HG02763 (cell line): ENCODE results near the gene ECEL1.
"Not testable (repeated sequence)": the region's sequence is repeated elsewhere in the genome, so short reads cannot be mapped to it uniquely, and the experiment has no call there.

ENCODE experiments used
- ATAC-seq: cut with Tn5 transposase; IDR thresholded peaks from one replicate; pipeline ENCODE4 v1.9.1; 2021; ENCODE audit warnings: mild to moderate bottlenecking, moderate library complexity; ENCODE audit not compliant: unreplicated experiment

Gene ECEL1

GRCh38 chr2:232444409-232445148 lies 43.1 kb downstream of the ECEL1 start:
- no peak for ATAC-seq

GRCh38 chr2:232443669-232444408 lies 43.8 kb downstream of the ECEL1 start:
- ATAC-seq = not testable (repeated sequence)

- not testable (repeated sequence) for ATAC-seq
These were observed 44.6 kb downstream of the ECEL1 start for GRCh38 chr2:232443047-232443446.

DNA sequence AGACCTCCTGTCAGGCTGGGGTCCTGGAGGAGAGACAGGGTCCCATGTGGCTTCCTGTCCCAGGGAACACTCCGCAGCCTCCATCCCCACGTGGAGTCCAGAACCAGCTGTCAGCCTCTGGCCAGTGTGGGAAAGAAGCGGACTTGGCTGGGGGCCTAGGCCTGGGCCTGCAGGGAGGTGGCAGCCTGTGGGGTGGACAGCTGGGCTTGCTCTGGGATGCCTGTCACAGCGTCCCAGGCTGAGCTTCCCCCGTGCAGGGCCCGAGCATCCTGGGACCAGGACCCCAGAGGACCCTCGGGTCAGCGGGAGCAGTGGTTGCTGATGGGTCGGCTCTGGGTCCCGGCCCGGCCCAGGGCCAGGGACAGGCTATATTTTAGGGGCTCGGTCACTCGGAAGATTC lies 45.2 kb downstream of the ECEL1 start:
- ATAC-seq = not testable (repeated sequence)

- not testable (repeated sequence) for ATAC-seq
These were observed 45.7 kb downstream of the ECEL1 start for GRCh38 chr2:232441922-232442321.

- ATAC-seq = no peak
These were observed 46.4 kb downstream of the ECEL1 start for GRCh38 chr2:232441147-232441651.

DNA sequence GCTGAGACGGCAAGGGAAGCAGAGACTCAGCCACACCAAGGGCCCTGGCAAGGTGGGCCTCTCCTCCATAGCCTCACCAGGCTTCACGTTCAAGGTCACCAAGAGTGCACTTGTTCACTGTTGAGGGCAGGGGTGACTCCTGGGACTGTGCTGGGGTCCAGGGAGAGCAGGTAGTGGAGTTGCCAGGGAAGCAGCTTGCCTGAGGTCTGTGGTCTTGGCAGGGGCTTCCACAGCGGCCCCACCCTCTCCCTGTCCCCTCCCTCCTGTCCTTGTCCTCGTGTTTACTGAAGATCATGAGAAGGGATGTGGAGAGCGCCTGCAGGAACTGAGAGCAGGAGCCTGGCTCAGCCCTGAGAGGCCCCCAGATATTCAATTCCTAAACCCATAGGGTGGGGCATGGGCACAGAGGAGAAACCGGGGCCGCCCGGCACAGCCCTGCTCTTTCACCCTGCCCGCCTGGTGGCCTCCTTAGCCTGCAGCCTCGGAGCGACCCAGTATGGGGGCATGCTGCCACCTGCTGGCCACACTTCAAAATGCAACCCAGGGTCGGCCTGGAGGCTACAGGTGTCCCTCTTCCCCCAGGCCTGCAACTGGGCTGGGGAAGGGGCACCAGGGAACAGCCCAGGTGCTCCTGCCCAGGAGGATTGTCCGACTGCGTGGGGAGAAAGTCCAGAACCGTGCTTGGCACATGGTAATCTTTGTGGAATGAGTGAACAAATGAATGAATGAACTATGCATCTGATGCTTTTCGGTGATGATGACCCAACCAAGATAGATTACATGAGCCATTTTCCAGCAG lies 47.2 kb downstream of the ECEL1 start:
- peak; percentile 64 for ATAC-seq

- no peak for ATAC-seq
These were observed 47.9 kb downstream of the ECEL1 start for GRCh38 chr2:232439758-232440135.

DNA sequence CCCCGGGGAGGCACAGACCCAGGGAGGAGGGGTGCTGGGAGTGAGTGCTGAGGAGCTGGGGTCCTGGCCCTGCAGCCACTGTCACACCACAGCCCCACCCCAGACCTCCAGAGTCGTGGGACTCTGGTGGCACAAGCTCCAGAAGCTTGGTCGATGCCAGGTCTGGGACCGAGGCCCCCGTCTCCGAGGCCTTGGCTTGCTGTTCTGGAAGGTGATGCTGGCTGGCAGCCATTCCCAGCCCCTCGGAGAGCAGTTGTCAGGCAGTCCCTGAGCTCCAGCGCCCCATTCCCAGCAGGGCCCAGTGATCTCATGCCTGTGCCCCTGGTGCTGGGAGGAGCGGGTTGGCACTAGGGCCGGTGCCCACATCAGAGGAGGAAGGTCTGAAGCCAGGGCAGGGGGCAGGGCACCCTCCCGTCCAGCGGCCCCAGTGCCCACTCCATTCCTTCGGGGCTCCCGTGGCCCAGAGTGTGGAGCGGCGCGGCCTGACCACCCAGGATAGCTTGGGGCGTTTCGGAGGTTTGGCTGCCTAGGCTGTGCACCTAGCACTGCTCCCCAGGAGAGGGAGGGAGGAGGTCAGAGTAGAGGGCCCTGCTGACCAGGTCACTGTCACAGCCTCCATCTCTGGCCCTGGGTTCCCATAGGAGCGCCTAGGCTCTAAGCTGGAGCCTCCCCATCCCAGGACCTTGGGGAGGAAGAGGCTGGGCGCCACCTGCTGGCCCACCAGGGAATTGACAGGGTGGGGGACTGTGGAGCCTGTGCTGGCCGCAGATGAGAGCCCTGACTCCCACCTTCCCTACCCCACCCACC lies 48.5 kb downstream of the ECEL1 start:
- no peak for ATAC-seq

- ATAC-seq = no peak
These were observed 49.5 kb downstream of the ECEL1 start for GRCh38 chr2:232438091-232438490.

DNA sequence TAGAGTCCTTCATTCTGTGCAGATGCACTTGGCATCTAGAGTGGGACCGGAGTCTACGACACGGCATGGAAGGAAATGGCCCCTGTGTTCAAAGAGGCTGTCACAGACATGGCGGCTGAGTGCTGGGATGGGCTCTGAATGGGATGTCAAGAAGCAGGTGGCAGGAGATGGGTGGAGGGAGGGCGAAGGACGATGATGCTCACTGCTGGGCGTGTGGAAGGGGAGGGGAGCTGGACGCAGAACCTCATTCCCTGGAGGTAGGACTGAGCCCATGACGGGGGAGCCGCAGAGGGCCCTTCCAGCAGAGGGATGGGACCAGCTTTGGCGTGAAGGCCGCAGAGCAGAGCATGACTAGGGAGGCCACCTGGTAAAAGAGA lies 50.5 kb downstream of the ECEL1 start:
- ATAC-seq = no peak

DNA sequence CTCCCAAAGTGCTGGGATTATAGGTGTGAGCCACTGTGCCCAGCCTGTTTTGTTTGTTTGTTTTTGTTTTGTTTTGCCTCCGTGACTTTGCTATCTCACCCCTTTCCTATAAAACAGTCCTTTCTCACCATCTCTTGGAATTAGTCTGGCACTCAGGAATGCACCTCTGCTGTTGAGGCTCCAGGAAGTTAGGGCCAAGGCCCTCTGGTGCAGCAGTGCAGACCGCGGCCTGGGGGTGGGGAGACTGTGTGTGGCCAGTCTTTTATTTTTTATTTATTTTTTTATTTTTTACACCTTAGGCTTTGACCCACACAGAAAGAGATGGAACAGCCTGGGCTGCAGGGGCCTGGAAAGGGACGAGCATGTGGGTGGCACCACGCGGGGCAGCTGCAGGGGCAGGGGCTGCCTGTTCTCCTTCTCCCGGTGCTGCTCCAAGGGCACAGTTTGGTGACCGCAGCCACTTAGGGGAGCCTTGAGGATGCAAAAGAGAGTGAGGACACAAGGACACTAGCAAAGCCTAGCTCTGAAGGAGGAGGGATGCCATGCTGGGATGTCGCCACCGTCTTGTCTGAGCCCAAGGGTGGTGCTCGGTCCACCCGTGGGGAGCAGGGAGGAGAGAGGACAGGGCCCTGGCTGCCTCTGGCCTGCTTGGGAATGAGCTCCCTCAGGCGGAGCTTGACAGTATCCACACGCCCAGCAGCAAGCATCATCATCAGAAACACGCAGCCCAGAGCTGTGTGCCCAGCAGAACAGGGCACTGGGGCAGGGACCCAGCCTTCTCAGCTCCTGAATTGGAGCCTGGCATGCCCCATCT lies 51.0 kb downstream of the ECEL1 start:
- no peak for ATAC-seq

DNA sequence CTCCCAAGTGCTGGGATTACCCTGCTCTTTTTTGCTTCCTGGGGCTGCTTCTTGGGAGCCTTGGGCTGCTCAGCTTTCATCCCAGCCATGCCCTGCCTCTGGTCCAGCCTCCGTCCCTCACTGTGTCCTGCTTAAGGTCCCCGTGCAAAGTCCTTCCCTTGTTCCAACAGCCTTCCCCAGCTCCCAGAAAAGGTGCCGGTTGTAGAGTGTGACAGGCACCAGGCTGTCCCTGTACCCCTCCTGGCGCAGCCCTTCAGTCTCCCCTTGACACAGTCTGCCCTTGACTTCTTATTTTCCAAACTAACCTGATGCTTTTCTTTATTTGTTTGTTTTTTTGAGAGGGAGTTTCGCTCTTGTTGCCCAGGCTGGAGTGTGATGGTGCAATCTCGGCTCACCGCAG lies 51.8 kb downstream of the ECEL1 start:
- ATAC-seq = no peak

GRCh38 chr2:232435375-232435648 lies 52.3 kb downstream of the ECEL1 start:
- ATAC-seq = no peak

- ATAC-seq = no peak
These were observed 52.9 kb downstream of the ECEL1 start for GRCh38 chr2:232434563-232435374.

GRCh38 chr2:232434091-232434490 lies 53.5 kb downstream of the ECEL1 start:
- no peak for ATAC-seq

- not testable (repeated sequence) for ATAC-seq
These were observed 54.0 kb downstream of the ECEL1 start for GRCh38 chr2:232433622-232434021.

- no peak for ATAC-seq
These were observed 54.9 kb downstream of the ECEL1 start for GRCh38 chr2:232432598-232433184.
